HG03558 (cell line): ENCODE results near the gene AGPAT3.

ENCODE experiments used
- ATAC-seq: cut with Tn5 transposase; IDR thresholded peaks from one replicate; pipeline ENCODE4 v1.9.1; 2021; ENCODE audit warnings: moderate number of reproducible peaks; ENCODE audit not compliant: unreplicated experiment; ENCODE audit errors: extremely low read depth

The AGPAT3 gene

GRCh38 chr21:43950481-43950880, 85.5 kb downstream of the AGPAT3 start:
- ATAC-seq, result no peak

- ATAC-seq, result no peak
Observed at GRCh38 chr21:43950936-43951335, 85.9 kb downstream of the AGPAT3 start.

- ATAC-seq, result no peak
Observed at GRCh38 chr21:43951911-43952703, 87.1 kb downstream of the AGPAT3 start.

GRCh38 chr21:43953021-43953420, 88.0 kb downstream of the AGPAT3 start:
- no peak for ATAC-seq

- no peak for ATAC-seq
Observed at GRCh38 chr21:43954042-43954441, 89.0 kb downstream of the AGPAT3 start.

GRCh38 chr21:43954896-43955295, 89.9 kb downstream of the AGPAT3 start:
- no peak for ATAC-seq

GRCh38 chr21:43956019-43956669, 91.1 kb downstream of the AGPAT3 start:
- no peak for ATAC-seq

GRCh38 chr21:43956670-43957035, 91.6 kb downstream of the AGPAT3 start:
- no peak for ATAC-seq

- no peak for ATAC-seq
Observed at GRCh38 chr21:43957128-43957571, 92.1 kb downstream of the AGPAT3 start.

- ATAC-seq, result no peak
Observed at GRCh38 chr21:43957611-43958362, 92.8 kb downstream of the AGPAT3 start.

GRCh38 chr21:43958364-43959158, 93.5 kb downstream of the AGPAT3 start:
- no peak for ATAC-seq

- no peak for ATAC-seq
Observed at GRCh38 chr21:43959231-43960116, 94.5 kb downstream of the AGPAT3 start.

GRCh38 chr21:43961382-43961909, 96.4 kb downstream of the AGPAT3 start:
- ATAC-seq, result no peak

GRCh38 chr21:43965911-43966585, 101.0 kb downstream of the AGPAT3 start:
- no peak for ATAC-seq

- ATAC-seq, result no peak
Observed at GRCh38 chr21:43966946-43967512, 102.0 kb downstream of the AGPAT3 start.

GRCh38 chr21:43967981-43968380, 103.0 kb downstream of the AGPAT3 start:
- ATAC-seq, result no peak

GRCh38 chr21:43968410-43969114, 103.5 kb downstream of the AGPAT3 start:
- no peak for ATAC-seq

GRCh38 chr21:43969115-43969444, 104.1 kb downstream of the AGPAT3 start:
- no peak for ATAC-seq
